ENCODE results near the gene GSC2. TPM values are rescaled to one million over a fixed set of nuclear protein-coding genes. Genes with fewer than 3 reads are reported as not detected.

Gene GSC2
- total and polyA plus RNA-seq, 9 of the 15 experiments (the other 6 are each of a cell fraction or from before 2014, with no cell fraction given): not detected

DNA sequence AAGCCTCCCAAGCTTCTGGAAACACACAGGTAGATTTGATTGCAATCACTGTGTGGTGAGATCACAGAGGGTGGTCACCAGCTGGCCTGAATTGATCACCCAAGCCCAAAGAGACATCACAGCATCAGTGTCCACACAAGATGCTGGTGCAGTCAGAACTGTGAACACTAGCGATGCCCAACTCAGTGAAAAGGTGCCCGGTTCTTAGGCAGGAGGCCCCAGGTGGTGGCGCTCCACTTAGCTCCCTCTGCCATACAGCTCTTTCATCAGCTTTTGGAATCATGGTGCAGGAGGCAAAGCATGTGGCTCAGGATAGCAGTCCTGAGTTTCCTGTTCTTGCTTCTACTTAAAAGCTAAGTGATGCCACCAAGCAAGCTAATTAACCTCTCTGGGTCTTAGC is 39.0 kb downstream of the GSC2 start (continued):
- TF ChIP-seq CHD7 (IDR thresholded peaks at IDR 0.05; ENCODE audit: low read depth, low read length) (no peak), ATF4 (CRISPR knock-in tag; IDR thresholded peaks at IDR 0.05) (peak; percentile 30; the same call in 1 of the 2 replicates), ZNF436 (CRISPR knock-in tag; IDR thresholded peaks at IDR 0.05) (no peak), PRPF4 (IDR thresholded peaks at IDR 0.05; ENCODE audit: insufficient read depth, low read depth, low read length, poor library complexity, severe bottlenecking) (no peak), KLF13 (tag; IDR thresholded peaks at IDR 0.05; ENCODE audit: borderline replicate concordance, low read depth) (0 out of 2 replicates have a peak, but pooled peaks have one; percentile 45), POLR3A (IDR thresholded peaks at IDR 0.05; ENCODE audit: borderline replicate concordance, extremely low read depth, insufficient read depth, insufficient read length) (no peak), MAFK (IDR thresholded peaks at IDR 0.05; ENCODE audit: low read length) (peak; percentile 18; the same call in 1 of the 2 replicates), ZNF561 (CRISPR knock-in tag; conservative IDR thresholded peaks at IDR 0.05) (no peak), NR2F6 (CRISPR knock-in tag; IDR thresholded peaks at IDR 0.05) (no peak), HCFC1 (IDR thresholded peaks at IDR 0.05; ENCODE audit: low read depth, low read length) (0 out of 2 replicates have a peak, but pooled peaks have one; percentile 10)
- TF ChIP-seq, protein P1, sequence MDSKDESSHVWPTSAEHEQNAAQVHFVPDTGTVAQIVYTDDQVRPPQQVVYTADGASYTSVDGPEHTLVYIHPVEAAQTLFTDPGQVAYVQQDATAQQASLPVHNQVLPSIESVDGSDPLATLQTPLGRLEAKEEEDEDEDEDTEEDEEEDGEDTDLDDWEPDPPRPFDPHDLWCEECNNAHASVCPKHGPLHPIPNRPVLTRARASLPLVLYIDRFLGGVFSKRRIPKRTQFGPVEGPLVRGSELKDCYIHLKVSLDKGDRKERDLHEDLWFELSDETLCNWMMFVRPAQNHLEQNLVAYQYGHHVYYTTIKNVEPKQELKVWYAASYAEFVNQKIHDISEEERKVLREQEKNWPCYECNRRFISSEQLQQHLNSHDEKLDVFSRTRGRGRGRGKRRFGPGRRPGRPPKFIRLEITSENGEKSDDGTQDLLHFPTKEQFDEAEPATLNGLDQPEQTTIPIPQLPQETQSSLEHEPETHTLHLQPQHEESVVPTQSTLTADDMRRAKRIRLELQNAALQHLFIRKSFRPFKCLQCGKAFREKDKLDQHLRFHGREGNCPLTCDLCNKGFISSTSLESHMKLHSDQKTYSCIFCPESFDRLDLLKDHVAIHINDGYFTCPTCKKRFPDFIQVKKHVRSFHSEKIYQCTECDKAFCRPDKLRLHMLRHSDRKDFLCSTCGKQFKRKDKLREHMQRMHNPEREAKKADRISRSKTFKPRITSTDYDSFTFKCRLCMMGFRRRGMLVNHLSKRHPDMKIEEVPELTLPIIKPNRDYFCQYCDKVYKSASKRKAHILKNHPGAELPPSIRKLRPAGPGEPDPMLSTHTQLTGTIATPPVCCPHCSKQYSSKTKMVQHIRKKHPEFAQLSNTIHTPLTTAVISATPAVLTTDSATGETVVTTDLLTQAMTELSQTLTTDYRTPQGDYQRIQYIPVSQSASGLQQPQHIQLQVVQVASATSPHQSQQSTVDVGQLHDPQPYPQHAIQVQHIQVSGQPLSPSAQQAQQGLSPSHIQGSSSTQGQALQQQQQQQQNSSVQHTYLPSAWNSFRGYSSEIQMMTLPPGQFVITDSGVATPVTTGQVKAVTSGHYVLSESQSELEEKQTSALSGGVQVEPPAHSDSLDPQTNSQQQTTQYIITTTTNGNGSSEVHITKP (IDR thresholded peaks at IDR 0.05; ENCODE audit: partially characterized antibody): no peak

Measured in K562 (cell line).